Measurements from ENCODE around the gene NLRP1.
"Not testable (repeated sequence)": the region's sequence is repeated elsewhere in the genome, so short reads cannot be mapped to it uniquely, and the experiment has no call there.

DNA sequence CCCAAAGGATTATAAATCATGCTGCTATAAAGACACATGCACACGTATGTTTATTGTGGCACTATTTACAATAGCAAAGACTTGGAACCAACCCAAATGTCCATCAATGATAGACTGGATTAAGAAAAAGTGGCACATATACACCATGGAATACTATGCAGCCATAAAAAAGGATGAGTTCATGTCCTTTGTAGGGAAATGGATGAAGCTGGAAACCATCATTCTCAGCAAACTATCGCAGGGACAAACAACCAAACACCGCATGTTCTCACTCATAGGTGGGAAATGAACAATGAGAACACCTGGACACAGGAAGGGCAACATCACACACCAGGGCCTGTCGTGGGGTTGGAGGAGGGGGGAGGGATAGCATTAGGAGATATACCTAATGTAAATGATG lies 5.5 kb downstream of the NLRP1 start:
- not testable (repeated sequence) for TF ChIP-seq SRF (IDR thresholded peaks at IDR 0.05; ENCODE audit: low read depth in 2 of 2, low read length in 2 of 2); YY1 (IDR thresholded peaks at IDR 0.05; ENCODE audit: low read depth, low read length); CBX5 (IDR thresholded peaks at IDR 0.05; ENCODE audit: low read depth); YBX1 (IDR thresholded peaks at IDR 0.05); HDGF (IDR thresholded peaks at IDR 0.05)
- TF ChIP-seq, protein P1, sequence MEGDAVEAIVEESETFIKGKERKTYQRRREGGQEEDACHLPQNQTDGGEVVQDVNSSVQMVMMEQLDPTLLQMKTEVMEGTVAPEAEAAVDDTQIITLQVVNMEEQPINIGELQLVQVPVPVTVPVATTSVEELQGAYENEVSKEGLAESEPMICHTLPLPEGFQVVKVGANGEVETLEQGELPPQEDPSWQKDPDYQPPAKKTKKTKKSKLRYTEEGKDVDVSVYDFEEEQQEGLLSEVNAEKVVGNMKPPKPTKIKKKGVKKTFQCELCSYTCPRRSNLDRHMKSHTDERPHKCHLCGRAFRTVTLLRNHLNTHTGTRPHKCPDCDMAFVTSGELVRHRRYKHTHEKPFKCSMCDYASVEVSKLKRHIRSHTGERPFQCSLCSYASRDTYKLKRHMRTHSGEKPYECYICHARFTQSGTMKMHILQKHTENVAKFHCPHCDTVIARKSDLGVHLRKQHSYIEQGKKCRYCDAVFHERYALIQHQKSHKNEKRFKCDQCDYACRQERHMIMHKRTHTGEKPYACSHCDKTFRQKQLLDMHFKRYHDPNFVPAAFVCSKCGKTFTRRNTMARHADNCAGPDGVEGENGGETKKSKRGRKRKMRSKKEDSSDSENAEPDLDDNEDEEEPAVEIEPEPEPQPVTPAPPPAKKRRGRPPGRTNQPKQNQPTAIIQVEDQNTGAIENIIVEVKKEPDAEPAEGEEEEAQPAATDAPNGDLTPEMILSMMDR (IDR thresholded peaks at IDR 0.05 in 2 of 3, conservative IDR thresholded peaks at IDR 0.05 in 1 of 3; ENCODE audit: control insufficient read depth in 2 of 3, extremely low read depth in 1 of 3, insufficient read depth in 1 of 3, low read depth in 3 of 3, low read length in 3 of 3): not testable (repeated sequence)
- TF ChIP-seq, protein P2, sequence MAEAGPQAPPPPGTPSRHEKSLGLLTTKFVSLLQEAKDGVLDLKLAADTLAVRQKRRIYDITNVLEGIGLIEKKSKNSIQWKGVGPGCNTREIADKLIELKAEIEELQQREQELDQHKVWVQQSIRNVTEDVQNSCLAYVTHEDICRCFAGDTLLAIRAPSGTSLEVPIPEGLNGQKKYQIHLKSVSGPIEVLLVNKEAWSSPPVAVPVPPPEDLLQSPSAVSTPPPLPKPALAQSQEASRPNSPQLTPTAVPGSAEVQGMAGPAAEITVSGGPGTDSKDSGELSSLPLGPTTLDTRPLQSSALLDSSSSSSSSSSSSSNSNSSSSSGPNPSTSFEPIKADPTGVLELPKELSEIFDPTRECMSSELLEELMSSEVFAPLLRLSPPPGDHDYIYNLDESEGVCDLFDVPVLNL (IDR thresholded peaks at IDR 0.05; ENCODE audit: low read depth, low read length): not testable (repeated sequence)
